ENCODE data around the gene COX11.

Gene COX11

DNA sequence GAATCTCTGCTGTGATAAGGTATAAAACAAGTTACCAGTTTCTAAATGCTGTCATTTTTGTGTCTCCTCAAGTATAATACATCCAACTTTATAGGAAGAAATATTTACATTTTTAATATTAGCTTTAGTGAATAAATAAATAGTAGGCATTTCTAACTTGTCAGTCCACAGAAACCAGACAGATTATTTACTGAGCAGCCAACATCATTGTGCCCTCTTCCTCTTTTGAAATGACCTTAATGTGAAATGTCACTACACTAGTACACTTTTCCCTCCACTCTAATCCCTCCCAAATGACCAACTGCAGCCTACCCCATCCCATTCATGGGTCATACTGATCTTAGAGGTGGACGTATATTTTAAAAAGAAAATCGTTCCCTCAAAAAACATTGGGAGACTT lies 9.3 kb upstream of the COX11 start:
- no peak for DNase-seq (ENCODE audit: insufficient read length, low spot score)
- no peak for FAIRE-seq
- TF ChIP-seq, protein P1, sequence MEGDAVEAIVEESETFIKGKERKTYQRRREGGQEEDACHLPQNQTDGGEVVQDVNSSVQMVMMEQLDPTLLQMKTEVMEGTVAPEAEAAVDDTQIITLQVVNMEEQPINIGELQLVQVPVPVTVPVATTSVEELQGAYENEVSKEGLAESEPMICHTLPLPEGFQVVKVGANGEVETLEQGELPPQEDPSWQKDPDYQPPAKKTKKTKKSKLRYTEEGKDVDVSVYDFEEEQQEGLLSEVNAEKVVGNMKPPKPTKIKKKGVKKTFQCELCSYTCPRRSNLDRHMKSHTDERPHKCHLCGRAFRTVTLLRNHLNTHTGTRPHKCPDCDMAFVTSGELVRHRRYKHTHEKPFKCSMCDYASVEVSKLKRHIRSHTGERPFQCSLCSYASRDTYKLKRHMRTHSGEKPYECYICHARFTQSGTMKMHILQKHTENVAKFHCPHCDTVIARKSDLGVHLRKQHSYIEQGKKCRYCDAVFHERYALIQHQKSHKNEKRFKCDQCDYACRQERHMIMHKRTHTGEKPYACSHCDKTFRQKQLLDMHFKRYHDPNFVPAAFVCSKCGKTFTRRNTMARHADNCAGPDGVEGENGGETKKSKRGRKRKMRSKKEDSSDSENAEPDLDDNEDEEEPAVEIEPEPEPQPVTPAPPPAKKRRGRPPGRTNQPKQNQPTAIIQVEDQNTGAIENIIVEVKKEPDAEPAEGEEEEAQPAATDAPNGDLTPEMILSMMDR (IDR thresholded peaks at IDR 0.05; ENCODE audit: insufficient read depth, missing control alignments), result no peak

DNA sequence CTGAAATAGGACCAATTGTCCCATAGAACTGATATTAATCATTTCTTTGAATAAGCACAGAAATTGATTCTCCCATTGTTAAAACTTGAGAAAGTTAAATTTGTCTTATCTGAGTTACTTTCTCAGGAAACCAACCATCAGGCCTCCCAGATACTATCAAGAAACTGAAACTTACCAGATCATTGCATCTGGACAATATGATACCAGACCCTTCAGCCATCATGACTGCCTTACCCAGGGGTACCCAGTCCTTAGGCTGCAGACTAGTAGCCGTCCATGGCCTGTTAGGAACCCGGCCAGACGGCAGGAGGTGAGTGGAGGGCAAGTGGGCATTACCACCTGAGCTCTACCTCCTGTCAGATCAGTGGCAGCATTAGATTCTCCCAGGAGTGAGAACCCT lies 7.9 kb upstream of the COX11 start:
- TF ChIP-seq, protein P1 (IDR thresholded peaks at IDR 0.05; ENCODE audit: insufficient read depth, missing control alignments), result no peak
- FAIRE-seq (no peak), DNase-seq (ENCODE audit: insufficient read length, low spot score) (no peak)

DNA sequence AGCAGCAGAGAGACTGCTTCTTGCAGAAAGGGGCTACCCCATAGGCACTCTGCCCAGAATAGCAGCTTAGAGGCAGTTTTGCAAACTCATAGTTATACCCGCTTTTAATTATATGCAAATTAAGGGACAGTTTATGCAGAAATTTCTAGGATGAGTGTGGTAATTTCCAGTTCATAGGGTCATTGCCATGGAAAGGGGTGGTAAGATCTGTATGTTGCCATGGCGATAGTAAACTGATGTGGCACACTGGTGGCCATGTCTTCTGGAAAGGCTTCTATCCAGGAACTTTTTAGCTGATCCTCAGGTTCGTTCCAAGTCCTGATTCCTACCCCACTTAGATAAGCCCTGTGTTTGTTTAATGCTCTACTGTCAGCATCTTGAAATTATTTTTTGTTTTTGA lies 6.3 kb upstream of the COX11 start:
- TF ChIP-seq, protein P1 (IDR thresholded peaks at IDR 0.05; ENCODE audit: insufficient read depth, missing control alignments), result no peak
- no peak for FAIRE-seq
- DNase-seq (ENCODE audit: insufficient read length, low spot score), result no peak

GRCh38 chr17:54972406-54973138 lies 4.1 kb upstream of the COX11 start:
- TF ChIP-seq, protein P1 (IDR thresholded peaks at IDR 0.05; ENCODE audit: insufficient read depth, missing control alignments), result no peak
- no peak for FAIRE-seq
- DNase-seq (ENCODE audit: insufficient read length, low spot score), result no peak

DNA sequence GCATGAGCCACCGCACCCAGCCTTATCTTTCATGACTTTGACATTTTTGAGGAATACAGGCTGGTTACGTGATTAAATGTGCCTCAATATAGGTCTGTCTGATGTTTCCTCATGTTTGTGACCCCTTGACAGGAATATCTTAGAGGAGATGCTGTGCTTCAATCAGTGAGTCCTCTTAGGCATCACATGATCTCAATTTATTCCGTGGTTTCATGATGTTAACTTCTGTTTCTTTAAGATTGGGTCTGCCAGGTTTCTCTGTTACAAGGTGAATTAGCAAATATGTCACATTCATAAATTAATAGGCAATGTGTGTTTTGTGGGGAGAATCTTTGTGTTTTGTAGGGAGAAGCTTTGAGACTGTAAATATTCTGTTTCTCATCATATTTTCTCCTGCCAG lies 3.4 kb upstream of the COX11 start:
- TF ChIP-seq, protein P1 (IDR thresholded peaks at IDR 0.05; ENCODE audit: insufficient read depth, missing control alignments), result no peak
- DNase-seq (ENCODE audit: insufficient read length, low spot score) (no peak), FAIRE-seq (no peak)

GRCh38 chr17:54971147-54971546 lies 2.7 kb upstream of the COX11 start:
- no peak for DNase-seq (ENCODE audit: insufficient read length, low spot score)
- no peak for FAIRE-seq

More at GRCh38 chr17:54971147-54971546, 2.7 kb upstream of the COX11 start:
- TF ChIP-seq, protein P1 (IDR thresholded peaks at IDR 0.05; ENCODE audit: insufficient read depth, missing control alignments), result no peak
